ENCODE measurements around the gene OSER1.

DNA sequence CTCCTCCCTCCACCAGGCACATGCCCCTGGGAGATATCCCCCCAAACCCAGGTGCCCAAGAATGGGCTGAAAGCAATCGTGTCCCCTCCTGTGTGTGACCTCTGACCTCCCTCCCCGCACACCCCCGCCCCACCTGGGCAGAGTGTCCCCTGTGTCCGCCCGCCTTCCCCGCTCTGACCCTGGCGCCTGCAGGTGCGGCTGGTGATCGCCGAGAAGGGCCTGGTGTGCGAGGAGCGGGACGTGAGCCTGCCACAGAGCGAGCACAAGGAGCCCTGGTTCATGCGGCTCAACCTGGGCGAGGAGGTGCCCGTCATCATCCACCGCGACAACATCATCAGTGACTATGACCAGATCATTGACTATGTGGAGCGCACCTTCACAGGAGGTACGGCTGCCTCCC is 46.4 kb upstream of the OSER1 start:
- TF ChIP-seq POLR2A (IDR thresholded peaks at IDR 0.05) = no peak
- TF ChIP-seq, protein P1, sequence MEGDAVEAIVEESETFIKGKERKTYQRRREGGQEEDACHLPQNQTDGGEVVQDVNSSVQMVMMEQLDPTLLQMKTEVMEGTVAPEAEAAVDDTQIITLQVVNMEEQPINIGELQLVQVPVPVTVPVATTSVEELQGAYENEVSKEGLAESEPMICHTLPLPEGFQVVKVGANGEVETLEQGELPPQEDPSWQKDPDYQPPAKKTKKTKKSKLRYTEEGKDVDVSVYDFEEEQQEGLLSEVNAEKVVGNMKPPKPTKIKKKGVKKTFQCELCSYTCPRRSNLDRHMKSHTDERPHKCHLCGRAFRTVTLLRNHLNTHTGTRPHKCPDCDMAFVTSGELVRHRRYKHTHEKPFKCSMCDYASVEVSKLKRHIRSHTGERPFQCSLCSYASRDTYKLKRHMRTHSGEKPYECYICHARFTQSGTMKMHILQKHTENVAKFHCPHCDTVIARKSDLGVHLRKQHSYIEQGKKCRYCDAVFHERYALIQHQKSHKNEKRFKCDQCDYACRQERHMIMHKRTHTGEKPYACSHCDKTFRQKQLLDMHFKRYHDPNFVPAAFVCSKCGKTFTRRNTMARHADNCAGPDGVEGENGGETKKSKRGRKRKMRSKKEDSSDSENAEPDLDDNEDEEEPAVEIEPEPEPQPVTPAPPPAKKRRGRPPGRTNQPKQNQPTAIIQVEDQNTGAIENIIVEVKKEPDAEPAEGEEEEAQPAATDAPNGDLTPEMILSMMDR (IDR thresholded peaks at IDR 0.05) = no peak

Measured in testis (tissue), 2 donors.